Ascending aorta (tissue), 2 donors: ENCODE data around the gene TREX2. TPM values are rescaled to one million over a fixed set of nuclear protein-coding genes. Genes with fewer than 3 reads are reported as not detected.
"Not testable (repeated sequence)": the region's sequence is repeated elsewhere in the genome, so short reads cannot be mapped to it uniquely, and the experiment has no call there.

Experiments
- DNase-seq, 2 donors: peaks; one replicate each; pipeline ENCODE4 v3.0.0-alpha.2; 2019; ENCODE audit warnings: low spot score in 2 of 2
- H3K27ac ChIP-seq, 2 donors: fragments of 200-600 bp; sonication (generic); one replicate each; pipeline ENCODE4 v1.5.1; 2016 to 2017; ENCODE audit warnings: mild to moderate bottlenecking in 1 of 2
- H3K27me3 ChIP-seq: fragments of 200-600 bp; sonication (generic); one replicate; pipeline ENCODE4 v1.5.1; 2017
- H3K36me3 ChIP-seq, 2 donors: fragments of 200-600 bp; sonication (generic); one replicate each; pipeline ENCODE4 v1.5.1; 2016
- H3K4me1 ChIP-seq, 2 donors: fragments of 200-600 bp; sonication (generic); one replicate each; pipeline ENCODE4 v1.5.1; 2016 to 2017; ENCODE audit warnings: mild to moderate bottlenecking in 1 of 2
- H3K4me3 ChIP-seq, 2 donors: fragments of 200-600 bp; sonication (generic); one replicate each; pipeline ENCODE4 v1.5.1; 2016 to 2017; ENCODE audit warnings: mild to moderate bottlenecking in 1 of 2
- H3K9me3 ChIP-seq, 2 donors: fragments of 200-600 bp; sonication (generic); one replicate each; pipeline ENCODE4 v1.5.1; 2016
- CTCF ChIP-seq, 3 experiments: fragments of 200-600 bp in 2 of 3; fragments of 450-650 bp in 1 of 3; sonication (generic) in 2 of 3; IDR thresholded peaks; one replicate each; pipeline ENCODE4 v1.5.1; 2016 to 2019; ENCODE audit warnings: antibody characterized with exemption in 3 of 3, mild to moderate bottlenecking in 1 of 3, moderate library complexity in 1 of 3
- intact Hi-C: fragments of 100-400 bp; cut with DNase I; formaldehyde crosslinking; loops from one replicate; pipeline ENCODE4 v1.15.1; 2023
- total RNA-seq: library from RNA; depleted of rRNA; stranded (reverse); fragments of >200 nt; gene quantifications from one replicate; pipeline ENCODE4 v1.1.0, GENCODE V29; 2016

Gene TREX2
- total RNA-seq, 1 donor from 2014 or later = 0.21 TPM

- no peak for TF ChIP-seq CTCF (IDR thresholded peaks at IDR 0.05)
- H3K36me3 ChIP-seq = no peaks in the 10 kb centered on the region
- no peak overlapping the region for H3K27ac ChIP-seq
- H3K4me3 ChIP-seq = no peak overlapping the region
- intact Hi-C loops = no loop called here
- H3K27me3 ChIP-seq = peaks cover 5% of the 10 kb centered on the region
- no peaks in the 10 kb centered on the region for H3K4me1 ChIP-seq
- no peaks in the 10 kb centered on the region for H3K9me3 ChIP-seq
- DNase-seq = no peak
Measured at GRCh38 chrX:153406903-153407302, 39.0 kb downstream of the TREX2 start.

- DNase-seq = no peak
- Histone ChIP-seq H3K4me3 (no peak overlapping the region), H3K36me3 (no peaks in the 10 kb centered on the region), H3K4me1 (no peaks in the 10 kb centered on the region), H3K27me3 (no peaks in the 10 kb centered on the region), H3K27ac (no peak overlapping the region), H3K9me3 (no peaks in the 10 kb centered on the region)
- no peak for TF ChIP-seq CTCF (IDR thresholded peaks at IDR 0.05)
- intact Hi-C loops = no loop called here
Measured at GRCh38 chrX:153406011-153406410, 39.8 kb downstream of the TREX2 start.

GRCh38 chrX:153405426-153405825 lies 40.4 kb downstream of the TREX2 start:
- Histone ChIP-seq H3K27me3 (no peaks in the 10 kb centered on the region), H3K9me3 (no peaks in the 10 kb centered on the region), H3K4me3 (no peak overlapping the region), H3K4me1 (no peaks in the 10 kb centered on the region), H3K36me3 (no peaks in the 10 kb centered on the region), H3K27ac (no peak overlapping the region)
- TF ChIP-seq CTCF (IDR thresholded peaks at IDR 0.05) = no peak
- DNase-seq = no peak
- intact Hi-C loops = no loop called here

DNA sequence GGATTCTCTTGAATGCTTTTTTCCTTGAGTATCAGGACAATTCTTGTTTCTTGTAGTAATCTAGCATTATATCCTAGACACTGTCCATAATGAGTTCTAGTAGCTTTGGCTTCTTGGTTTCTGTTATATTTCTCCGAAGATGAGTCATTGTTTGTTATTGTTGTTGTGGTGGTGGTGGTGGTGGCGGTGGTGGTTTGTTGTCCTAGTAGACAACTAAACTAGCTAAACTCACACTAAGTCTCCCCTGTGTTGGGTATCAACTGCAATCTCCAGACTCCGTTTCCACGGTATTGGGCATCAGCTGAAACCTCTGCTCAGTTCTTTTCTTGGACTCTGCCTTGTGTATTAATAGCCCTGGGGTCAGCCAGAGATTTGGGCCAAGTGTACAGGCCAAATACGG lies 41.5 kb downstream of the TREX2 start:
- H3K4me3 ChIP-seq, H3K4me1 ChIP-seq, DNase-seq, H3K27me3 ChIP-seq, H3K9me3 ChIP-seq, intact Hi-C loops, H3K36me3 ChIP-seq, H3K27ac ChIP-seq: not testable (repeated sequence)

DNA sequence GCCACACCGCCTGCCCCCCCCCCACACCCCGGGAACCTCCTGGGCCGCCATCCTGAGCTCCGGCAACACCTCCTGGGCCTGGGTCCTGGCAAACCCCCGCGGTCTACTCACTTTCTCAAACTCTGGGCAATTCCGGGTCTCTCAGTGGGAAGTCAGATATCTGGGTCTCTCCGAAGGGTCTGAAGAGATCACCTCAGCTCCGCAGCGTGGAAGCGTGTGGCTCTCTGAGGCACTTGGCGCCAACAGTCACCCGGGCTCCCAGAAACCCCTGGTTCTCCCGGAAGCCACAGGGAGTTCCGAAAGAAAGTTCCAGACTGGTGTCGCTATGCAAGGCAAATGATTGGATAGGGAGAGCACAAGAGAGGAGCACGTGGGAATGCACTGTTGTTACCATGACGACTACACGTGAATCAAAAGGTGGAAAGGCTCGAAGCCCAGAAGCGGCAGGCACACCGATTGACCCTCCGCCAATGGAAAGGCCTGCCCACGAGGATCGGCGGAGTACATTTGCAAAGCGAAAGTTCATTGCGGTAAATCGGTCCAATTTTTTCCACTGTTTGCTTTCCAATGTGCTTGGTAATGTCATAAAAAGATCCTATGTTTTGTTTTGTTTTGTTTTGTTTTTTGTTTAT lies 44.6 kb downstream of the TREX2 start, which contains the start of gene PNMA6E:
Gene PNMA6E, minus strand, starts transcription at position 218 of the 632 bp plus-strand sequence. CDS start 2,501 bp downstream, outside the sequence.
- Histone ChIP-seq H3K4me1 (no peaks in the 10 kb centered on the region), H3K27ac (no peak within 1 kb of the TSS), H3K36me3 (no peaks in the 10 kb centered on the region), H3K4me3 (no peak within 1 kb of the TSS), H3K27me3 (peaks cover 1% of the 10 kb centered on the region), H3K9me3 (no peaks in the 10 kb centered on the region)
- TF ChIP-seq CTCF (IDR thresholded peaks at IDR 0.05) = no peak
- DNase-seq = no peak
- intact Hi-C loops = no loop called here

GRCh38 chrX:153400146-153401132 lies 45.4 kb downstream of the TREX2 start:
- intact Hi-C loops = no loop called here
- Histone ChIP-seq H3K27me3 (peaks cover 8% of the 10 kb centered on the region), H3K4me1 (no peaks in the 10 kb centered on the region), H3K4me3 (no peak overlapping the region), H3K9me3 (no peaks in the 10 kb centered on the region), H3K36me3 (no peaks in the 10 kb centered on the region), H3K27ac (no peak overlapping the region)
- peak in 2 of 3 experiments; percentile 26 to 35 for TF ChIP-seq CTCF (IDR thresholded peaks at IDR 0.05)
- no peak for DNase-seq
